ENCODE measurements around the gene PCDHGA8. TPM values are rescaled to one million over a fixed set of nuclear protein-coding genes. Genes with fewer than 3 reads are reported as not detected.
"Not testable (repeated sequence)": the region's sequence is repeated elsewhere in the genome, so short reads cannot be mapped to it uniquely, and the experiment has no call there.

PCDHGA8 gene
- total RNA-seq, 1 experiment from 2014 or later = not detected

GRCh38 chr5:141432308-141432707 lies 39.9 kb downstream of the PCDHGA8 start:
- H3K36me3 ChIP-seq (ENCODE audit: control insufficient read depth in 1 of 2, insufficient read depth in 2 of 2, low read length in 2 of 2); DNase-seq (ENCODE audit: low read depth, low spot score); H3K79me2 ChIP-seq (ENCODE audit: insufficient read depth, low read length); H4K20me1 ChIP-seq (ENCODE audit: insufficient read depth); intact Hi-C loops (cut with micrococcal nuclease); H3K9me3 ChIP-seq (ENCODE audit: control insufficient read depth in 1 of 2, insufficient read depth in 1 of 2, low read depth in 1 of 2, low read length in 2 of 2); H3K27ac ChIP-seq (ENCODE audit: low read depth, low read length); H3K4me1 ChIP-seq (ENCODE audit: control insufficient read depth in 1 of 2, insufficient read depth in 2 of 2, low read length in 2 of 2); BruUV-seq (replicated peaks); H3K4me3 ChIP-seq (replicated peaks in 1 of 2; ENCODE audit: low read depth in 1 of 2, low read length in 2 of 2); H3K27me3 ChIP-seq (ENCODE audit: insufficient read depth, low read length); H3K9me2 ChIP-seq (ENCODE audit: insufficient read depth); RAD21 ChIA-PET (ENCODE audit: low non-redundant PET in 1 of 2, low total read pairs in 2 of 2, uncharacterized antibody in 2 of 2, unreplicated experiment in 2 of 2); H3K4me2 ChIP-seq (ENCODE audit: low read length); H2AFZ ChIP-seq (ENCODE audit: low read depth, low read length, poor library complexity, severe bottlenecking); ATAC-seq; POLR2A ChIA-PET; H3K9ac ChIP-seq (ENCODE audit: low read length); CTCF ChIA-PET: not testable (repeated sequence)

GRCh38 chr5:141432726-141433125 lies 40.3 kb downstream of the PCDHGA8 start:
- RAD21 ChIA-PET (ENCODE audit: low non-redundant PET in 1 of 2, low total read pairs in 2 of 2, uncharacterized antibody in 2 of 2, unreplicated experiment in 2 of 2); DNase-seq (ENCODE audit: low read depth, low spot score); ATAC-seq: not testable (repeated sequence)

GRCh38 chr5:141434006-141434405 lies 41.6 kb downstream of the PCDHGA8 start:
- Histone ChIP-seq H3K4me1 (ENCODE audit: control insufficient read depth in 1 of 2, insufficient read depth in 2 of 2, low read length in 2 of 2) (no peaks in the 10 kb centered on the region), H3K4me3 (replicated peaks in 1 of 2; ENCODE audit: low read depth in 1 of 2, low read length in 2 of 2) (no peak overlapping the region), H2AFZ (ENCODE audit: low read depth, low read length, poor library complexity, severe bottlenecking) (no peak overlapping the region), H3K27ac (ENCODE audit: low read depth, low read length) (no peak overlapping the region), H3K4me2 (ENCODE audit: low read length) (no peak overlapping the region), H3K9ac (ENCODE audit: low read length) (no peak overlapping the region), H3K79me2 (ENCODE audit: insufficient read depth, low read length) (no peaks in the 10 kb centered on the region), H4K20me1 (ENCODE audit: insufficient read depth) (no peaks in the 10 kb centered on the region), H3K9me3 (ENCODE audit: control insufficient read depth in 1 of 2, insufficient read depth in 1 of 2, low read depth in 1 of 2, low read length in 2 of 2) (peaks cover 0 to 8% of the 10 kb centered on the region in 2 experiments; a peak in 2 of 4 replicates), H3K36me3 (ENCODE audit: control insufficient read depth in 1 of 2, insufficient read depth in 2 of 2, low read length in 2 of 2) (no peaks in the 10 kb centered on the region), H3K27me3 (ENCODE audit: insufficient read depth, low read length) (no peaks in the 10 kb centered on the region), H3K9me2 (ENCODE audit: insufficient read depth) (no peaks in the 10 kb centered on the region)
- no peak for TF ChIP-seq SP1 (IDR thresholded peaks at IDR 0.05; ENCODE audit: low read depth)
- no peak for TF ChIP-seq EZH2 (IDR thresholded peaks at IDR 0.05)
- TF ChIP-seq ZNF274 (IDR thresholded peaks at IDR 0.05; ENCODE audit: low read depth, low read length) = no peak
- no peak for TF ChIP-seq SRF (IDR thresholded peaks at IDR 0.05; ENCODE audit: low read depth)
- TF ChIP-seq POLR2AphosphoS5 (IDR thresholded peaks at IDR 0.05; ENCODE audit: low read depth, low read length) = no peak
- TF ChIP-seq JUND (IDR thresholded peaks at IDR 0.05) = no peak
- no peak for TF ChIP-seq ATF3 (IDR thresholded peaks at IDR 0.05)
- no peak for TF ChIP-seq ELF1 (IDR thresholded peaks at IDR 0.05; ENCODE audit: borderline replicate concordance, low read depth)
- no TSS peak for BruUV-seq (replicated peaks)
- POLR2A ChIA-PET = no interaction called here
- ATAC-seq (no peak), DNase-seq (ENCODE audit: low read depth, low spot score) (no peak)
- CTCF ChIA-PET = no interaction called here
- RAD21 ChIA-PET (ENCODE audit: low non-redundant PET in 1 of 2, low total read pairs in 2 of 2, uncharacterized antibody in 2 of 2, unreplicated experiment in 2 of 2) = no interaction called here
- intact Hi-C loops (cut with micrococcal nuclease) = no loop called here

More at GRCh38 chr5:141432726-141433125, 40.3 kb downstream of the PCDHGA8 start:
- H3K27ac ChIP-seq (ENCODE audit: low read depth, low read length); H3K27me3 ChIP-seq (ENCODE audit: insufficient read depth, low read length); BruUV-seq (replicated peaks); intact Hi-C loops (cut with micrococcal nuclease); H3K9me3 ChIP-seq (ENCODE audit: control insufficient read depth in 1 of 2, insufficient read depth in 1 of 2, low read depth in 1 of 2, low read length in 2 of 2); H3K36me3 ChIP-seq (ENCODE audit: control insufficient read depth in 1 of 2, insufficient read depth in 2 of 2, low read length in 2 of 2); H4K20me1 ChIP-seq (ENCODE audit: insufficient read depth); H2AFZ ChIP-seq (ENCODE audit: low read depth, low read length, poor library complexity, severe bottlenecking); POLR2A ChIA-PET; H3K4me1 ChIP-seq (ENCODE audit: control insufficient read depth in 1 of 2, insufficient read depth in 2 of 2, low read length in 2 of 2); H3K4me2 ChIP-seq (ENCODE audit: low read length); H3K4me3 ChIP-seq (replicated peaks in 1 of 2; ENCODE audit: low read depth in 1 of 2, low read length in 2 of 2); CTCF ChIA-PET; H3K9ac ChIP-seq (ENCODE audit: low read length); H3K9me2 ChIP-seq (ENCODE audit: insufficient read depth); H3K79me2 ChIP-seq (ENCODE audit: insufficient read depth, low read length): not testable (repeated sequence)

Data from HCT116 (cell line).